CD4-positive, CD25-positive, alpha-beta regulatory T cell (primary cell): ENCODE results near the gene NEB. TPM values are rescaled to one million over a fixed set of nuclear protein-coding genes. Genes with fewer than 3 reads are reported as not detected.
A peak's percentile ranks its signal among the peaks of the same experiment; 100 is the strongest.

Experiments used
- ATAC-seq, 2 donors: fragments of 150-1000 bp; cut with Tn5 transposase; one replicate each; pipeline ENCODE4 v1.10.0; 2021; ENCODE audit warnings: low read depth in 2 of 2, moderate number of reproducible peaks in 2 of 2, moderate library complexity in 1 of 2
- DNase-seq, 3 donors: peaks; one replicate each; pipeline versions ENCODE4 v3.0.0 to v3.0.0-alpha.2; 2012 to 2022; ENCODE audit warnings: mixed read lengths in 1 of 3
- H3K27ac ChIP-seq: one replicate; pipeline ENCODE4 v1.7.0; 2013; ENCODE audit warnings: mild to moderate bottlenecking, low read length; ENCODE audit not compliant: insufficient read depth, poor library complexity, severe bottlenecking
- H3K27me3 ChIP-seq: one replicate; pipeline ENCODE4 v1.7.0; 2013; ENCODE audit warnings: low read length; ENCODE audit not compliant: control insufficient read depth, insufficient read depth
- H3K36me3 ChIP-seq: one replicate; pipeline ENCODE4 v1.7.0; 2013; ENCODE audit warnings: mild to moderate bottlenecking, low read length, moderate library complexity; ENCODE audit not compliant: control insufficient read depth, insufficient read depth
- H3K4me1 ChIP-seq: 2 replicates; pipeline ENCODE4 v1.7.0; 2013; ENCODE audit warnings: mild to moderate bottlenecking, low read length; ENCODE audit not compliant: insufficient read depth, control insufficient read depth, poor library complexity, severe bottlenecking
- H3K4me3 ChIP-seq: one replicate; pipeline ENCODE4 v1.7.0; 2013; ENCODE audit warnings: low read depth, mild to moderate bottlenecking, low read length, moderate library complexity
- H3K9me3 ChIP-seq, 2 experiments: 1 replicate in 1 of 2; 2 replicates in 1 of 2; pipeline ENCODE4 v1.7.0; 2013; ENCODE audit warnings: low read length in 2 of 2, mild to moderate bottlenecking in 1 of 2, moderate library complexity in 1 of 2; ENCODE audit not compliant: control insufficient read depth in 2 of 2
- H3K27ac Mint-ChIP-seq, 3 donors: one replicate each; pipeline ENCODE4 v1.8.0; 2020 to 2022; ENCODE audit warnings: mild to moderate bottlenecking in 3 of 3, mixed read lengths in 3 of 3, moderate library complexity in 2 of 3
- H3K27me3 Mint-ChIP-seq: one replicate; pipeline ENCODE4 v1.8.0; 2022; ENCODE audit warnings: mild to moderate bottlenecking, mixed read lengths
- H3K36me3 Mint-ChIP-seq: one replicate; pipeline ENCODE4 v1.8.0; 2020; ENCODE audit warnings: mixed read lengths
- H3K4me1 Mint-ChIP-seq, 4 donors: one replicate each; pipeline ENCODE4 v1.8.0; 2020 to 2022; ENCODE audit warnings: mixed read lengths in 4 of 4, mild to moderate bottlenecking in 1 of 4
- H3K4me3 Mint-ChIP-seq, 4 donors: one replicate each; pipeline ENCODE4 v1.8.0; 2020 to 2022; ENCODE audit warnings: mild to moderate bottlenecking in 4 of 4, mixed read lengths in 4 of 4, moderate library complexity in 3 of 4
- H3K9me3 Mint-ChIP-seq, 7 donors: one replicate each; pipeline ENCODE4 v1.8.0; 2020 to 2022; ENCODE audit warnings: mixed read lengths in 7 of 7, mild to moderate bottlenecking in 3 of 7, moderate library complexity in 2 of 7
- polyA plus RNA-seq, 4 donors: library from polyadenylated mRNA; unstranded; fragments of 300-500 nt; fragmentation: Illumina TruSeq; gene quantifications; one replicate each; pipeline ENCODE4 v1.2.3, GENCODE V29; 2021
- total RNA-seq: library from RNA; stranded (reverse); gene quantifications from one replicate; pipeline ENCODE4 v1.2.3, GENCODE V29; 2022

The NEB gene
- total and polyA plus RNA-seq, 5 donors from 2014 or later = 0.06 to 1.3 (median 0.24) TPM; not detected in 1

DNA sequence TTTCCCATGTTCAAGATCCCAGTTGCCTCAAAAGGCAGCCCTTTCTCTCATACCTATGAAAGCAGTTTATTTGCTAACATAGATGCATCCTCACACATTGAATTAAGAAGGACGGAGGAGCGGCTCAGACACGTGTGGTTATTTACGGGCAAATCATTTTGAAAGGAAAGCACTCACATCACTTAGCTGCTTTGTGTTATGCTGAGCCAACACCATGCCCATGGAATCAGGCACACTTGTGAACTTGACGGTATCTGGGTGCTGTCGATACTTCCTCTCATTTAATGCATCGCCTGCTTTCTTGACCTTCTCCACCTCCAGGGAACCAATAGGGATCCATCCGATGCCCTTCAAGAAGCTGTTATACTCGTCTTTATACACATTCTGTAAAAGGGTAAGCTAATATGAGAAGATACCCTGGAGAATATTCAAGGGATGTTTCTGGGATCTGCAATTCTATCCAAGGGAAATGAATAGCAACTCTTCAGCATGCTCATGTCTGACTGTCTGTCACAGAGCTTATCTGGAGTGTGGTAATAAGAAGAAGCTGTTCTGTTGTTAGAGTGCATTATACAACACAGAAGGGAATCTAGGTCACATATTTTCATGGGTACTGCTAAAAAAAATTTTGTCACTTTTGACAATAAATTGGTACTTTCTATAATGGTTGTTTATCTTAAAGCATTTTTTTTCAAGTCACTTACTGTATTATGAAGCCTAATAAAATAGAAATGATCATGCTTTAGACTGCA is 63.3 kb downstream of the NEB start:
- no peak overlapping the region for H3K4me3 Mint-ChIP-seq
- no peaks in the 10 kb centered on the region for H3K4me1 ChIP-seq
- no peaks in the 10 kb centered on the region for H3K9me3 ChIP-seq
- no peaks in the 10 kb centered on the region for H3K36me3 ChIP-seq
- H3K4me3 ChIP-seq = no peak overlapping the region
- no peak for ATAC-seq
- H3K36me3 Mint-ChIP-seq = peaks cover 9% of the 10 kb centered on the region
- H3K27ac Mint-ChIP-seq = no peak overlapping the region
- H3K27me3 ChIP-seq = no peaks in the 10 kb centered on the region
- DNase-seq = no peak
- no peak overlapping the region for H3K27ac ChIP-seq
- H3K27me3 Mint-ChIP-seq = no peaks in the 10 kb centered on the region
- no peaks in the 10 kb centered on the region for H3K9me3 Mint-ChIP-seq
- H3K4me1 Mint-ChIP-seq = peaks cover 0 to 3% (median 0%) of the 10 kb centered on the region in 4 donors

DNA sequence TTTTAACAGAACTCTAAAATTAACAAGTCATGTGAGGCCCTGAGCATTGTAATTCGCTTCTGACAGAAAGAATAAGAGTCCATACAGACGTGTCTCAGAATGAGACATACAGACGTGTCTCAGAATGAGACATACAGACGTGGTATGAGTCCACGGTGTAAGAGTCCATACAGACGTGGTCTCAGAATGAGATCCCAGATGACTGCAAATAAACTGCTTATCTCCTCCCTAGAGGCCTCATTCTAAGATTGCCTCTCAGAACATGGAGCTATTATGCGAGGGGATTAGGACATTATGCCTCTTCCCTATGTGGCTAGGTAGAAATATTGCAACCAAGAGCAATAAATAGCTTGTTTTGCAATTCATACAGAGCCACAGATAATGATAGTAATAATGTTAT is 63.9 kb downstream of the NEB start:
- no peak overlapping the region for H3K4me3 Mint-ChIP-seq
- H3K4me1 Mint-ChIP-seq = no peaks in the 10 kb centered on the region
- H3K27ac Mint-ChIP-seq = no peak overlapping the region
- no peak overlapping the region for H3K27ac ChIP-seq
- H3K36me3 ChIP-seq = no peaks in the 10 kb centered on the region
- DNase-seq = no peak
- H3K27me3 Mint-ChIP-seq = no peaks in the 10 kb centered on the region
- H3K27me3 ChIP-seq = no peaks in the 10 kb centered on the region
- no peak for ATAC-seq
- no peaks in the 10 kb centered on the region for H3K9me3 ChIP-seq
- no peaks in the 10 kb centered on the region for H3K4me1 ChIP-seq
- H3K9me3 Mint-ChIP-seq = no peaks in the 10 kb centered on the region
- H3K4me3 ChIP-seq = no peak overlapping the region
- H3K36me3 Mint-ChIP-seq = peaks cover 9% of the 10 kb centered on the region

DNA sequence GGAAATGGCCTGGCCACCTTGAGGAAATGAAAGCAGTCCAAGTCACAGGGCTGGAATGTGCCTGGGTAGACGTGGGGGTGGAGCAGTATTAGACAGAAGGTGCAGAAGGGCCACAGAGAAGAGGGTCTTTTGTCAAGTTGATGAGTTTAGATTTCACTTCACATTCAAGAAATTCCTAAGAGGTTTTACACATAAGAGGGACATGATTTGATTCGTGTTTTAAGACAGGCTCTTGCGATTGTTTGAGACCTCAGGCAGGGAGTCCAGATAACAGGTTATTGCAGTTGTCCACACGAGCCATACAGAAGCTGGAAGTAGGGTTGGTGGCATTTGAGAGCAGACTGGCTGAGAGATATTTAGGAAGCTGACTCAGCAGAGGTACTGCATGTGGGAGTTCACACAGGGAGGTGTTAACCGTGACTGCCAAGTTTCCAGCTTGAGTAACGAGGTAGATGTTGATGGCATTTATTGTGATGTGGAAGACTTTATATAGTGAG is 64.6 kb downstream of the NEB start:
- Mint-ChIP-seq H3K9me3 (no peaks in the 10 kb centered on the region), H3K4me1 (peaks cover 0 to 2% (median 0%) of the 10 kb centered on the region in 4 donors), H3K27ac (peak overlapping the region in 1 of 3 donors; percentile 38), H3K27me3 (no peaks in the 10 kb centered on the region), H3K36me3 (peaks cover 13% of the 10 kb centered on the region), H3K4me3 (no peak overlapping the region)
- Histone ChIP-seq H3K9me3 (no peaks in the 10 kb centered on the region), H3K27me3 (no peaks in the 10 kb centered on the region), H3K36me3 (no peaks in the 10 kb centered on the region), H3K4me1 (no peaks in the 10 kb centered on the region), H3K27ac (no peak overlapping the region), H3K4me3 (no peak overlapping the region)
- DNase-seq = no peak
- no peak for ATAC-seq

DNA sequence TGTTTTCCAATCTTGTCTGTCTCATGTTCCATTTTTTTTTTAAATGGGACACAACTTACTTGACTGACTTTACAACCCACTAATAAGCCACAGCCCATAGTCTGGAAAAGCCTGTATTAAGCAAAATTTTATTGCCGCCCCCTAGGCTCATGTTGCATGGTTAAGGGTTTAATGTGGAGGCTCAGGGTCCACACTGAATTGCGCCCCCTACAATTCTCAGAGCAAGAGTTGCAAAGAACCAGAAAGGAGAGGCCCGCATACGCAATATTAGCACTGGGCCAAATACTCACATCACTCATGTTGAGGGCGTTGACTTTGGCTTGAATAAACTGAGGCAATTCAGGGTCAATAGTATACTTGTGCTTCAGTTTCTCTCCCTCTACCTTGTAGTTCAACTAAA is 65.5 kb downstream of the NEB start:
- no peaks in the 10 kb centered on the region for H3K9me3 Mint-ChIP-seq
- no peak overlapping the region for H3K4me3 Mint-ChIP-seq
- H3K4me3 ChIP-seq = no peak overlapping the region
- peaks cover 17% of the 10 kb centered on the region for H3K36me3 Mint-ChIP-seq
- no peak overlapping the region for H3K27ac Mint-ChIP-seq
- ATAC-seq (no peak), DNase-seq (no peak)
- H3K36me3 ChIP-seq = no peaks in the 10 kb centered on the region
- H3K27me3 ChIP-seq = no peaks in the 10 kb centered on the region
- no peaks in the 10 kb centered on the region for H3K27me3 Mint-ChIP-seq
- H3K27ac ChIP-seq = no peak overlapping the region
- no peaks in the 10 kb centered on the region for H3K9me3 ChIP-seq
- H3K4me1 Mint-ChIP-seq = peaks cover 0 to 2% (median 0%) of the 10 kb centered on the region in 4 donors
- H3K4me1 ChIP-seq = no peaks in the 10 kb centered on the region

DNA sequence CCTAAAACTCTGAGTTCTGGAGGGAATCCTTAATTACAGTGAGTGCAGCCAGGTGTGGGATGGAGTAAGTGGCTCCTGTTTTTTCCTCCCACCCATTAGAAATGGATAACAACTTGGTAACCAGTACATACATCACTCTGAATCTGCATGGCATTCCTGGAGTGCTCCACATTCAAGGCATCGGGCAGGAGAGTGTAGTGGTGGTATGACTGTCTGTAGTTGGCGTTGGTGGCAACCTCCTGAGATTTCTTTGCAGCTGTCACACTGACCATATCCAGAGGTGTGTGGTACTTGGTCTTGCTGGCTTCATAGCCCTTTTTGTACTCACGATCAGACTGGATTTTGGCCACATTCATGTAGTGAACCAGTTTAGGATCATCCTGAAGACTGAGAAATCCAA is 68.3 kb downstream of the NEB start:
- Mint-ChIP-seq H3K4me3 (no peak overlapping the region), H3K9me3 (peaks cover 0 to 7% (median 0%) of the 10 kb centered on the region in 7 donors), H3K4me1 (peaks cover 0 to 2% (median 0%) of the 10 kb centered on the region in 4 donors), H3K27me3 (peaks cover 12% of the 10 kb centered on the region), H3K27ac (no peak overlapping the region), H3K36me3 (peaks cover 18% of the 10 kb centered on the region)
- no peaks in the 10 kb centered on the region for H3K9me3 ChIP-seq
- no peaks in the 10 kb centered on the region for H3K36me3 ChIP-seq
- DNase-seq = no peak
- no peak for ATAC-seq
- H3K27ac ChIP-seq = no peak overlapping the region
- no peak overlapping the region for H3K4me3 ChIP-seq
- H3K27me3 ChIP-seq = no peaks in the 10 kb centered on the region
- H3K4me1 ChIP-seq = no peaks in the 10 kb centered on the region

DNA sequence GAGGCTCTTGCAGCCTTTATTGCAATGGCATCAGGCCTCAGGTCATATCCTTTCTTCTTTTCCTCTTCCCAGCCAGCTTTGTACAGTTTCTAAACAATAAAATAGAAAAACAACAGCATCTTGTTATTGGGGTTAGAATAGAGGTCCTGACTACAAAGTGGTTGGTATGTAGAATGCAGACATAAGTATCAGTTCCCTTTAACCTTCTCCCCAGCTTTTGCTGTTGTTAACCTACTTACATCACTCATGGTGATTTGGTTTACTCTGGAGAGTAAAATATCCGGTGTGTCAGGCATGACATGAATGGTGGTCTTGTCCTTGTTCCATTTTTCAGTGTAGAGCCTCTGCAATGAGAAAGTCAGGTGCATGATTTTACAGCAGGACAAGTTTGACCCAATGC is 69.8 kb downstream of the NEB start:
- Mint-ChIP-seq H3K9me3 (peaks cover 0 to 7% (median 0%) of the 10 kb centered on the region in 7 donors), H3K4me1 (peaks cover 0 to 2% (median 0%) of the 10 kb centered on the region in 4 donors), H3K4me3 (no peak overlapping the region), H3K36me3 (peaks cover 22% of the 10 kb centered on the region), H3K27ac (no peak overlapping the region), H3K27me3 (peaks cover 14% of the 10 kb centered on the region)
- Histone ChIP-seq H3K9me3 (no peaks in the 10 kb centered on the region), H3K4me1 (no peaks in the 10 kb centered on the region), H3K27me3 (no peaks in the 10 kb centered on the region), H3K4me3 (no peak overlapping the region), H3K36me3 (no peaks in the 10 kb centered on the region), H3K27ac (no peak overlapping the region)
- ATAC-seq = no peak
- no peak for DNase-seq

DNA sequence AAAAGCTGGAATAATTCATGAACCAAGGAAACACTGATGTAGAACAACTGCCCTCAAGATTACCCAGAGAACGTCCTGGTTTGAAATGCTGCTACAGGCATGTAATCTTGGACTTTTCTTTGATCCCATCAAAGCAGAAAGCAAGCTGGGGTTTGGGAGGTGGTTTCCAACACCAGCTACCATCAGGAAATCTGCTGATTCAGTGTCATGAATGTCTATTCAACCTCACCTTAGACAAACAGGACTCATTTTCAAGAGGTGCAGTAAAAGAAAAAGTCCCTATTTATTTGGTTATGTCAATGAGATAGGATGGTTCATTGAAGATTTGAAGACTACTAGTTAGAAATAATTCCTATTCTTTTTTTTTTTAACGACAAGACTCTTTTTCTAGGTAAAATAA is 72.7 kb downstream of the NEB start:
- ATAC-seq (no peak), DNase-seq (no peak)
- Mint-ChIP-seq H3K27ac (no peak overlapping the region), H3K9me3 (peaks cover 0 to 13% (median 0%) of the 10 kb centered on the region in 7 donors), H3K27me3 (peaks cover 23% of the 10 kb centered on the region), H3K4me3 (no peak overlapping the region), H3K4me1 (peaks cover 0 to 7% (median 1%) of the 10 kb centered on the region in 4 donors), H3K36me3 (peaks cover 27% of the 10 kb centered on the region)
- H3K27ac ChIP-seq = no peak overlapping the region
- no peaks in the 10 kb centered on the region for H3K4me1 ChIP-seq
- H3K4me3 ChIP-seq = no peak overlapping the region
- H3K9me3 ChIP-seq = no peaks in the 10 kb centered on the region
- H3K36me3 ChIP-seq = no peaks in the 10 kb centered on the region
- H3K27me3 ChIP-seq = no peaks in the 10 kb centered on the region

DNA sequence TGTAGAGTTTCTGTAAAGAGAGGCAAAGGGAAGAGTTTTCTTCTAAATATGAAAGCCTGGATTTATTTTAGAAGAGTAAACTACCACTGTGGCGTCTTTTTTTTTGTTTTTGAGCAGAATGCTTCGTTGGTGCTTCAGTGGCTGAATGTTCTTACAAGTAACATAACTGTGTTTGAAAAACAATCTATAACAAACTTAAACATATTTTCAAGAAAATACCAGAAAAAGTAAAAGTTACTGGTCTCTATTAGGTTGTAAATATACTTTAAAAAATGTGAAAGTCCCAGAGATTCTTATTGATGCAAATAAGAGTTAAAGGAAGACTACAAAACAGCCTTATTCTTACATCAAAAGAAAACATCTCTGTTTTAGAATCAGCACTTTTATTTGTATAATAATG is 76.2 kb downstream of the NEB start:
- H3K27ac Mint-ChIP-seq = no peak overlapping the region
- Histone ChIP-seq H3K36me3 (no peaks in the 10 kb centered on the region), H3K27me3 (no peaks in the 10 kb centered on the region), H3K27ac (no peak overlapping the region), H3K4me1 (no peaks in the 10 kb centered on the region), H3K4me3 (no peak overlapping the region), H3K9me3 (no peaks in the 10 kb centered on the region)
- DNase-seq (no peak), ATAC-seq (no peak)
- H3K9me3 Mint-ChIP-seq = peaks cover 0 to 12% (median 0%) of the 10 kb centered on the region in 7 donors
- H3K36me3 Mint-ChIP-seq = peaks cover 12% of the 10 kb centered on the region
- H3K4me1 Mint-ChIP-seq = peaks cover 0 to 8% (median 1%) of the 10 kb centered on the region in 4 donors
- H3K4me3 Mint-ChIP-seq = no peak overlapping the region
- H3K27me3 Mint-ChIP-seq = peaks cover 28% of the 10 kb centered on the region
